OCI-LY7 (cell line): ENCODE results near the gene ROBO1. TPM values are rescaled to one million over a fixed set of nuclear protein-coding genes. Genes with fewer than 3 reads are reported as not detected.

Experiments used
- BruUV-seq: library from RNA; stranded (reverse); fragments of 400-500 nt; replicated peaks from 2 replicates; lab custom pipeline; 2021; lab: Mats Ljungman, UMichigan
- CTCF ChIA-PET: fragments of 300-600 bp; sonication (Branson Sonifier 250); formaldehyde crosslinking; loops from one replicate; lab custom pipeline; 2022; ENCODE audit warnings: antibody characterized with exemption; ENCODE audit not compliant: unreplicated experiment; lab: Charles Lee
- POLR2A ChIA-PET: fragments of 300-600 bp; sonication (Branson Sonifier 250); formaldehyde crosslinking; loops from one replicate; lab custom pipeline; 2022; ENCODE audit warnings: antibody characterized with exemption; lab: Charles Lee
- DNase-seq: peaks from one replicate; pipeline ENCODE4 v3.0.0-alpha.2; 2015; ENCODE audit warnings: low spot score
- H2AFZ ChIP-seq: fragments of 200-600 bp; sonication (generic), shearing (Covaris generic); 2 replicates; pipeline ENCODE4 v1.6.1; 2014; ENCODE audit warnings: mild to moderate bottlenecking, antibody characterized with exemption, low read length, moderate library complexity
- H3K27ac ChIP-seq: fragments of 200-600 bp; sonication (generic); 2 replicates; pipeline ENCODE4 v1.5.1; 2014; ENCODE audit warnings: mixed run types, low read depth, mild to moderate bottlenecking, moderate library complexity, low read length, inconsistent platforms; ENCODE audit not compliant: poor library complexity, severe bottlenecking
- H3K36me3 ChIP-seq: fragments of 200-600 bp; sonication (generic); 2 replicates; pipeline ENCODE4 v1.6.1; 2014; ENCODE audit warnings: mild to moderate bottlenecking, antibody characterized with exemption, low read length, moderate library complexity, mixed read lengths; ENCODE audit not compliant: insufficient read depth
- H3K4me1 ChIP-seq: fragments of 200-600 bp; sonication (generic); 2 replicates; pipeline ENCODE4 v1.5.1; 2014; ENCODE audit warnings: mild to moderate bottlenecking, low read length; ENCODE audit not compliant: insufficient read depth, poor library complexity, severe bottlenecking
- H3K4me2 ChIP-seq: fragments of 200-600 bp; sonication (generic); 2 replicates; pipeline ENCODE4 v1.6.1; 2014; ENCODE audit warnings: mild to moderate bottlenecking, low read length
- H3K4me3 ChIP-seq: fragments of 200-600 bp; sonication (generic); 2 replicates; pipeline ENCODE4 v1.5.1; 2014; ENCODE audit warnings: mild to moderate bottlenecking, low read depth, low read length; ENCODE audit not compliant: poor library complexity, severe bottlenecking
- H3K79me2 ChIP-seq: fragments of 200-600 bp; sonication (generic); 2 replicates; pipeline ENCODE4 v1.6.1; 2016; ENCODE audit warnings: low read depth, mild to moderate bottlenecking, low read length, moderate library complexity, mixed read lengths; ENCODE audit not compliant: insufficient read depth
- H3K9me2 ChIP-seq: fragments of 200-600 bp; sonication (generic); 2 replicates; pipeline ENCODE4 v1.6.1; 2016; ENCODE audit warnings: mild to moderate bottlenecking, low read length, mixed read lengths; ENCODE audit not compliant: insufficient read depth
- H3K9me3 ChIP-seq: fragments of 200-600 bp; sonication (generic); 2 replicates; pipeline ENCODE4 v1.6.1; 2014; ENCODE audit warnings: mild to moderate bottlenecking, mixed run types, low read length, mixed read lengths
- H4K20me1 ChIP-seq: fragments of 200-600 bp; sonication (generic); 2 replicates; pipeline ENCODE4 v1.6.1; 2014; ENCODE audit warnings: mild to moderate bottlenecking, antibody characterized with exemption, low read length, moderate library complexity, mixed read lengths; ENCODE audit not compliant: insufficient read depth
- EZH2phosphoT487 ChIP-seq: fragments of 200-600 bp; sonication (generic); IDR thresholded peaks from 2 replicates; pipeline ENCODE4 v1.6.1; 2018; ENCODE audit warnings: low read depth, borderline replicate concordance, mild to moderate bottlenecking, mixed run types, antibody characterized with exemption, low read length, moderate library complexity, mixed read lengths
- intact Hi-C: fragments of 100-400 bp; cut with micrococcal nuclease; formaldehyde crosslinking; loops from one replicate; pipeline ENCODE4 v1.10.0; 2022; ENCODE audit not compliant: unreplicated experiment
- total RNA-seq, 2 experiments: library from RNA; depleted of rRNA in 1 of 2; stranded (reverse); fragments of >200 nt in 1 of 2; shearing (Covaris generic) in 1 of 2; gene quantifications; 2 replicates each; pipeline ENCODE4 v1.2.3, GENCODE V29; 2014 to 2022
- TF ChIP-seq, protein P1 (sequence below): fragments of 200-600 bp; sonication (generic); conservative IDR thresholded peaks from 2 replicates; pipeline ENCODE4 v1.5.1; 2014; ENCODE audit warnings: mild to moderate bottlenecking, antibody characterized with exemption, low read length, moderate library complexity, mixed read lengths

Gene ROBO1
- total RNA-seq, 2 experiments from 2014 or later, result not detected

DNA sequence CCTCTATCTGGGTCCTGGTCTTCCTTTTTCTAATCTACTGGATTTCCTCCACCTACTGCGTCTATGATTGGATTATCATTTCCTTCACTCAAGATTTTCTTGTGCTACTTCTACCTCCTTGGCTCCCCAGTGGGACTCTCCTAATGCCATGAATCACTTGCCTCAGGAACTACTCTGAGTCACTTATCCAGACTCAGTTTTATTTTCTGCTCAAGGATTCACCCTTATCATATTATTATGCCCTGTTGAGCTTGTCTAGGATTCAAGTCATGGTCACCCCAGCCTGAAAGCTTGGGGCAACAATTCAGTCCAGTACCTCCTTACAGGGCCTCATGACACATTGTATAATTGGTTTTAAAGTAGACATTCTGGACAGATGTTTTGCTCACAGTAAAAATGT is 968.1 kb downstream of the ROBO1 start:
- CTCF ChIA-PET, result no interaction called here
- POLR2A ChIA-PET, result no interaction called here
- no peaks in the 10 kb centered on the region for H3K9me2 ChIP-seq
- no TSS peak for BruUV-seq
- no peak overlapping the region for H3K4me3 ChIP-seq
- no peak overlapping the region for H2AFZ ChIP-seq
- no peak overlapping the region for H3K4me2 ChIP-seq
- H3K36me3 ChIP-seq, result no peaks in the 10 kb centered on the region
- intact Hi-C loops, result no loop called here
- no peaks in the 10 kb centered on the region for H3K4me1 ChIP-seq
- H3K79me2 ChIP-seq, result no peaks in the 10 kb centered on the region
- H4K20me1 ChIP-seq, result no peaks in the 10 kb centered on the region
- DNase-seq, result no peak
- TF ChIP-seq, protein P1, sequence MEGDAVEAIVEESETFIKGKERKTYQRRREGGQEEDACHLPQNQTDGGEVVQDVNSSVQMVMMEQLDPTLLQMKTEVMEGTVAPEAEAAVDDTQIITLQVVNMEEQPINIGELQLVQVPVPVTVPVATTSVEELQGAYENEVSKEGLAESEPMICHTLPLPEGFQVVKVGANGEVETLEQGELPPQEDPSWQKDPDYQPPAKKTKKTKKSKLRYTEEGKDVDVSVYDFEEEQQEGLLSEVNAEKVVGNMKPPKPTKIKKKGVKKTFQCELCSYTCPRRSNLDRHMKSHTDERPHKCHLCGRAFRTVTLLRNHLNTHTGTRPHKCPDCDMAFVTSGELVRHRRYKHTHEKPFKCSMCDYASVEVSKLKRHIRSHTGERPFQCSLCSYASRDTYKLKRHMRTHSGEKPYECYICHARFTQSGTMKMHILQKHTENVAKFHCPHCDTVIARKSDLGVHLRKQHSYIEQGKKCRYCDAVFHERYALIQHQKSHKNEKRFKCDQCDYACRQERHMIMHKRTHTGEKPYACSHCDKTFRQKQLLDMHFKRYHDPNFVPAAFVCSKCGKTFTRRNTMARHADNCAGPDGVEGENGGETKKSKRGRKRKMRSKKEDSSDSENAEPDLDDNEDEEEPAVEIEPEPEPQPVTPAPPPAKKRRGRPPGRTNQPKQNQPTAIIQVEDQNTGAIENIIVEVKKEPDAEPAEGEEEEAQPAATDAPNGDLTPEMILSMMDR, result no peak
- TF ChIP-seq EZH2phosphoT487, result no peak
- no peaks in the 10 kb centered on the region for H3K9me3 ChIP-seq
- no peak overlapping the region for H3K27ac ChIP-seq

DNA sequence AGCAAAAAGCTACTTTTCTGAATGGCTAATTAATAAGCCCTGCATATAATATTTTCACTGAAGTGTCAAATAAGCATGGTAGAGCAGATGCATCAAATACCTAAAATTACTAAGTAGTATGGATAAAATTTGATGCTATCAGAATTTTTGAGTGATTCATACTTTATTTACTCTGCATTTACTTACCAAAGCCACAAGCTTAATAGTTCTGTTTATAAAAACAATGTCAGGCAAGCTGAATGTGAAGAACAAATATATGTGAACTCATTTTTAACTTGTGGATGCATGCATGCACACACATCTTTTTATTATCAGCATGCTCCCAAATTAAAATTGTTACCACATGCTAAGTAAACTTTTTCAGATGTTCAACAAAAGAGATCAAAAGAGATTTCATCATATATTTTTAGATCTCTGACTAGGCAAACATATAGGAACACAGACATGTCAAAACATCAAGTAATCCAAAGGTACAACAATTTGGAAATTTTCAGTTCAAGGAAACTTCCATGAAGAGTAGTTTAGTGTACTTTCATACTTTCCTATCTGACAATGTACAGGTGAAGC is 969.4 kb downstream of the ROBO1 start:
- intact Hi-C loops, result no loop called here
- Histone ChIP-seq H3K27ac (no peak overlapping the region), H2AFZ (no peak overlapping the region), H3K9me2 (no peaks in the 10 kb centered on the region), H3K4me3 (no peak overlapping the region), H3K9me3 (no peaks in the 10 kb centered on the region), H3K79me2 (no peaks in the 10 kb centered on the region), H3K4me1 (no peaks in the 10 kb centered on the region), H3K36me3 (no peaks in the 10 kb centered on the region), H3K4me2 (no peak overlapping the region), H4K20me1 (no peaks in the 10 kb centered on the region)
- no TSS peak for BruUV-seq
- TF ChIP-seq, protein P1, result no peak
- no peak for TF ChIP-seq EZH2phosphoT487
- DNase-seq, result no peak
- POLR2A ChIA-PET, result no interaction called here
- CTCF ChIA-PET, result no interaction called here

DNA sequence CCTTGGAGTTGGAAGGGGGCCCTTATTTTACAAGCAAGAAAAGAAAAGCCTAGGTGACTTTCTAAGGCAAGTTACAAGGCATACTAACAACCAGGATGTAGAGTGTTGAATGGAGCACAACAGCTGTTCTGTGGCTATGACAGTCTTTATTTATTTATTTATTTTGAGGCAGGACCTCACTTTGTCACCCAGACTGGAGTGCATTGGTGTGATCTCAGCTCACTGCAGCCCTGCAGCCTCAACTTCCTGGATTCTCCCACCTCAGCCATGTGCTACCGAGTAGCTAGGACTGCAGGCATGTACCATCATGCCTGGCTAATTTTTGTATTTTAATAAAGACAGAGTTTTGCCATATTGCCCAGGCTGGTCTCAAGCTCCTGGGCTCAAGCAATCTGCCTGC is 973.4 kb downstream of the ROBO1 start:
- CTCF ChIA-PET, result no interaction called here
- H3K4me2 ChIP-seq, result no peak overlapping the region
- H3K9me2 ChIP-seq, result no peaks in the 10 kb centered on the region
- H3K4me3 ChIP-seq, result no peak overlapping the region
- POLR2A ChIA-PET, result interaction anchor here (1.0 to 1.2 kb wide), 2 partner anchors 9 to 21 kb away, joined by 3 to 4 read pairs; no protein-coding TSS in a partner anchor
- H2AFZ ChIP-seq, result no peak overlapping the region
- intact Hi-C loops, result no loop called here
- H4K20me1 ChIP-seq, result no peaks in the 10 kb centered on the region
- no peak overlapping the region for H3K27ac ChIP-seq
- BruUV-seq, result no TSS peak
- H3K79me2 ChIP-seq, result no peaks in the 10 kb centered on the region
- H3K36me3 ChIP-seq, result no peaks in the 10 kb centered on the region
- H3K4me1 ChIP-seq, result no peaks in the 10 kb centered on the region
- no peak for TF ChIP-seq EZH2phosphoT487
- TF ChIP-seq, protein P1, result no peak
- H3K9me3 ChIP-seq, result no peaks in the 10 kb centered on the region
- DNase-seq, result no peak
